Psoas muscle (tissue), 8 donors: Measurements from ENCODE around the gene PAPSS2. TPM values are rescaled to one million over a fixed set of nuclear protein-coding genes. Genes with fewer than 3 reads are reported as not detected.

Source experiments
- ATAC-seq, 4 donors: fragments of 200-7000 bp; cut with Tn5 transposase; one replicate each; pipeline ENCODE4 v1.9.1; 2020; ENCODE audit warnings: moderate library complexity in 3 of 4, mild to moderate bottlenecking in 2 of 4
- DNase-seq, 2 donors: peaks; one replicate each; pipeline ENCODE4 v3.0.0-alpha.2; 2020
- H3K27ac ChIP-seq: fragments of 200-600 bp; one replicate; pipeline ENCODE4 v1.8.0; 2022
- H3K27me3 ChIP-seq, 3 donors: fragments of 200-600 bp in 1 of 3; one replicate each; pipeline versions ENCODE4 v1.6.1 to v1.8.0; 2013 to 2022; ENCODE audit warnings: low read length in 2 of 3, mild to moderate bottlenecking in 2 of 3, moderate library complexity in 1 of 3; ENCODE audit not compliant: insufficient read depth in 3 of 3
- H3K36me3 ChIP-seq, 2 donors: fragments of 200-600 bp in 1 of 2; one replicate each; pipeline versions ENCODE4 v1.6.1 to v1.8.0; 2013 to 2022; ENCODE audit warnings: low read depth in 1 of 2, mild to moderate bottlenecking in 1 of 2, moderate library complexity in 1 of 2; ENCODE audit not compliant: insufficient read depth in 1 of 2
- H3K4me1 ChIP-seq: fragments of 200-600 bp; one replicate; pipeline ENCODE4 v1.8.0; 2022
- H3K4me3 ChIP-seq: fragments of 200-600 bp; one replicate; pipeline ENCODE4 v1.8.0; 2022; ENCODE audit warnings: mild to moderate bottlenecking
- H3K9me3 ChIP-seq: fragments of 200-600 bp; one replicate; pipeline ENCODE4 v1.8.0; 2022
- WGBS, 3 donors: extraction: QIAGEN DNeasy Blood & Tissue Kit; methylation state at CpG; one replicate each; pipeline versions ENCODE4 v1.1.6 to v1.1.7; 2013; 5-methylcytosine and 5-hydroxymethylcytosine counted together
- intact Hi-C, 2 donors: fragments of 100-400 bp; cut with DNase I; formaldehyde crosslinking; loops; one replicate each; pipeline versions ENCODE4 v1.11.0 to v1.14.2; 2022
- polyA plus RNA-seq, 3 donors: library from polyadenylated mRNA; stranded (reverse); fragments of 200-250 nt; gene quantifications; one replicate each; pipeline ENCODE4 v1.2.3, GENCODE V29; 2013
- total RNA-seq, 4 donors: library from RNA; stranded (reverse); fragmentation: NEBNext Ultra II Directional in 2 of 4; extraction: Animal tissue kit (Norgen Biotek cat#: 25700) in 2 of 4; gene quantifications; one replicate each; pipeline versions ENCODE4 v1.2.1 to v1.2.4, GENCODE V29; 2021 to 2023
- TF ChIP-seq, protein P1 (sequence below): fragments of 200-600 bp; IDR thresholded peaks from one replicate; pipeline ENCODE4 v1.8.0; 2022; ENCODE audit warnings: antibody characterized with exemption
- donor health status: healthy with polysubstance abuse.
- donor health status: DM: no; HTN: no; CAD: no; lungs with moderate emphysema.
- donor health status: Bipolar disorder and iron deficiency.
- donor health status: healthy.
- donor health status: DM: yes; HTN: yes; CAD: no.
- donor health status: DM: no; HTN: no; CAD: no.
- donor health status: DM: no; HTN: no; CAD: no.
- donor health status: DM: yes; HTN: yes; CAD: no.

PAPSS2 gene
- total and polyA plus RNA-seq, 7 donors = 2.0 to 11.0 (median 3.8) TPM

DNA sequence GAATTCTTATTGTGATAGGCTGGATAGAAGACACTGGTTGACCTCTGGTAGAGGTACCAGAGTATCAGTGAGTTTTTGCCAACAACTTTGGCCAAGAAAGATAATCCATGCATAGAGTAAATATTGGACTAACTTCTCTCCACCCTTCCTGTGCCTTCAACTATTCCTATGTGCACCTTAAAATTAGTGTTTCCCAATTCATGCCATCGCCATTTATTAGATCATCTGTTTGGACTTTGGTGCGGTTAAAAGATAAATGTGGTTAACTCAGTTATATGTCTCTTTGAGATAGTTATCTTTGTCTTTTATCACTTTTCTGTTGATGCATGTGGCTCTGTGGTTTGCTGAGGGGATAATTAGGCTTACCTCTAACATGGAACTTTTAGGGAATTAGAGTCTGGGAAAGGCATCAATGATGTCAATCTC lies 4.6 kb downstream of the PAPSS2 start:
- 96 to 98% (median 97%) methylated on average over 2 of the region's 2 CpGs for WGBS, 3 donors
- H3K9me3 ChIP-seq = no peaks in the 10 kb centered on the region

DNA sequence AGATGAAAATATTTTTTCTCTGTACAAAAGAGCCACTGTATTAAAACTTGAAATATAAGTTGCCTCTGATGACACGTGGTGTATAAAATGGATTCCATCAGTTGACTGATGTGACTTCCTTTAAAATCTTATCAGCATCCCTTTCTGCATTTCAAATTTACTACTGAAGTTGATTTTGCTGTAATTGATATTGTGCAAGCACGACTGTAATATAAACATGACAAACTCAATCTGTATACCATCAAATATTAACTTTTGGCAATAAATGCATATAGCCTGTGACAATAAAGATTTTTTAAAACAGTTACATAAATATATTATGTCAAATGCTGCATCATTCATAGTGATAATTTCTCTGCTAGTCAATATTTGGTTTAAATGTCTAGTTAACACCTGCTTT lies 7.8 kb downstream of the PAPSS2 start:
- intact Hi-C loops = no loop called here
- H3K4me3 ChIP-seq = no peak overlapping the region
- TF ChIP-seq, protein P1, sequence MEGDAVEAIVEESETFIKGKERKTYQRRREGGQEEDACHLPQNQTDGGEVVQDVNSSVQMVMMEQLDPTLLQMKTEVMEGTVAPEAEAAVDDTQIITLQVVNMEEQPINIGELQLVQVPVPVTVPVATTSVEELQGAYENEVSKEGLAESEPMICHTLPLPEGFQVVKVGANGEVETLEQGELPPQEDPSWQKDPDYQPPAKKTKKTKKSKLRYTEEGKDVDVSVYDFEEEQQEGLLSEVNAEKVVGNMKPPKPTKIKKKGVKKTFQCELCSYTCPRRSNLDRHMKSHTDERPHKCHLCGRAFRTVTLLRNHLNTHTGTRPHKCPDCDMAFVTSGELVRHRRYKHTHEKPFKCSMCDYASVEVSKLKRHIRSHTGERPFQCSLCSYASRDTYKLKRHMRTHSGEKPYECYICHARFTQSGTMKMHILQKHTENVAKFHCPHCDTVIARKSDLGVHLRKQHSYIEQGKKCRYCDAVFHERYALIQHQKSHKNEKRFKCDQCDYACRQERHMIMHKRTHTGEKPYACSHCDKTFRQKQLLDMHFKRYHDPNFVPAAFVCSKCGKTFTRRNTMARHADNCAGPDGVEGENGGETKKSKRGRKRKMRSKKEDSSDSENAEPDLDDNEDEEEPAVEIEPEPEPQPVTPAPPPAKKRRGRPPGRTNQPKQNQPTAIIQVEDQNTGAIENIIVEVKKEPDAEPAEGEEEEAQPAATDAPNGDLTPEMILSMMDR = no peak
- no peaks in the 10 kb centered on the region for H3K9me3 ChIP-seq
- DNase-seq (no peak), ATAC-seq (no peak)
- no peak overlapping the region for H3K27ac ChIP-seq
- H3K36me3 ChIP-seq = no peaks in the 10 kb centered on the region
- 68 to 81% (median 77%) methylated on average over 2 of the region's 2 CpGs for WGBS, 3 donors
- no peaks in the 10 kb centered on the region for H3K27me3 ChIP-seq
- no peaks in the 10 kb centered on the region for H3K4me1 ChIP-seq

More for the DNA sequence above, 4.6 kb downstream of the PAPSS2 start:
- Histone ChIP-seq H3K4me1 (no peaks in the 10 kb centered on the region), H3K27me3 (peaks cover 0 to 18% (median 11%) of the 10 kb centered on the region in 3 donors), H3K4me3 (no peak overlapping the region), H3K36me3 (no peaks in the 10 kb centered on the region), H3K27ac (no peak overlapping the region)
- ATAC-seq = no peak
- TF ChIP-seq, protein P1 = no peak
- intact Hi-C loops = no loop called here
- no peak for DNase-seq

DNA sequence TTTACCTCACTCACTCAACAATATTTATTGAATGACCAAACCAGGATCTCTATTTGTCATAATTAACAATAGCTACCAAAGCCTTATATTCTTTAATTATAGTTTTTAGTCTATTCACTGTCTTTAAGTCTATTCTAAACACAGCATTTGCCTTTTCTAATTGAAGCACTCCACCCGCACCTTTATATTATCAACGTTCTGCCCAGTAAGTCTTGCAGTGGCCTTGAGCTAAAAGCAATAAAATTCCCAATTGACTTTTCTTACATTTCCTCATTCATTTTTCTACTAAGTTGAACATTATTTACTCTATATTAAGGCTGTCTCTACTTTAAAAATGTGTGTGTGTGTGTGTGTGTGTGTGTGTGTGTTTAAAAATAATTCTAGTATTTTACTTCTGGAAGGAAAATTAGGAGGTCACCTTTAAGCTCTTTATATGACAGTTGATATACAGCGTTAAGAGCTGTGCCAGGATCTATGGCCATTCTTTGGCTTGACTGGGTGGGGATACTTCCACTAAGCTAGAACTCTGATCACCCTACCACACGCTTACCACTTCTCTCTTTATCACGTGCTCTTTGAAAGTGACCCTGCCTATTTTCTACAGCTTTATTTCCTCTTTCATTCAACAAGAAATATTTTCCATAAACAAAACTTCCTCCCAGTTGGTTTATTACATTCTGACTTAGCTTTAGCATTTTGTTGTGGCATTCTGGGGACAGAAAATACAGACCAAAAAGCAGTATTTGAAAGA lies 8.8 kb downstream of the PAPSS2 start:
- 63 to 78% (median 76%) methylated on average over 5 of the region's 5 CpGs for WGBS, 3 donors
- intact Hi-C loops = no loop called here
- H3K4me3 ChIP-seq = no peak overlapping the region
- no peaks in the 10 kb centered on the region for H3K4me1 ChIP-seq
- TF ChIP-seq, protein P1 = no peak
- H3K9me3 ChIP-seq = no peaks in the 10 kb centered on the region
- DNase-seq (no peak), ATAC-seq (no peak)
- H3K36me3 ChIP-seq = no peaks in the 10 kb centered on the region
- H3K27me3 ChIP-seq = no peaks in the 10 kb centered on the region
- H3K27ac ChIP-seq = no peak overlapping the region

DNA sequence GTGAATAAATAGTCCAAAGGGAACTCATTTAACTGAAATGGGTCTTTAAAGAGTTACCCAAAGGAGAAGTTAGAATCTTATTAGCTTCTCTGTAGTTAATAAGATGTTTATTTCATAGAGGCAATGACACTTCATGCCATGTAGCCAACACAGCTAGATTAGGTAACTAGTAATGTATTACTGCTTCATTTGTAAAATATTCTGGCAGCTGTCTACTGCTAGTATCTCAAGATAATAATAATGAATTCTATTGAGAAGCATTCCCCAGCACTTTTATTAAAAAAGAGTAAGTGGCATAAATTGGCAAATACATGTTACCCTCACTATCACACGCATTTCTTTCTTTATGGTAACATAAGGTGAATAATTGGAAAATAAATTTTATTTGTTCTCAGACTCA lies 10.1 kb downstream of the PAPSS2 start:
- Histone ChIP-seq H3K27me3 (no peaks in the 10 kb centered on the region), H3K9me3 (no peaks in the 10 kb centered on the region), H3K27ac (no peak overlapping the region), H3K36me3 (no peaks in the 10 kb centered on the region), H3K4me3 (no peak overlapping the region), H3K4me1 (no peaks in the 10 kb centered on the region)
- intact Hi-C loops = no loop called here
- DNase-seq = no peak
- ATAC-seq = no peak
- 90 to 97% (median 91%) methylated on average over 1 of the region's 1 CpG for WGBS, 3 donors
- TF ChIP-seq, protein P1 = no peak

DNA sequence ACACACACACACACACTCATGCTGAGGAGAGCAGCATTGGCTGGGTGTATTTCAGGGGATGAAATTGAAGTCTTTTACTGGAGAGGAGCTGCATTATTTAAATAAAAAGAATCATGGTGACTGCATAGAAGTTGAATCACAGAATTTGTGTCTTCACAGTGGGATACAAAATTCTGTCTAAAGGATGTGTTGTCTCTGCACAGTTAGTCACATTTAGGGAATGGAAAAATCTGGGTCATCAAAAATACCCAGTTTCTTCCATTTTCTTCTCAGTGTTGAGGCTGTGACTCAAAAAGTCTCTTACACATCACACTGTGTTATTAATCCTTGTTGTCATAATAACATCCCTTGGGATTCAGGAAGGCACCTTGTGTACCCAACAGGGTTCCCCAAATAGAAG lies 10.9 kb downstream of the PAPSS2 start:
- Histone ChIP-seq H3K4me1 (no peaks in the 10 kb centered on the region), H3K27me3 (no peaks in the 10 kb centered on the region), H3K4me3 (no peak overlapping the region), H3K27ac (no peak overlapping the region), H3K9me3 (no peaks in the 10 kb centered on the region), H3K36me3 (no peaks in the 10 kb centered on the region)
- ATAC-seq (no peak), DNase-seq (no peak)
- intact Hi-C loops = no loop called here
- TF ChIP-seq, protein P1 = no peak
